DND-41 (cell line): ENCODE data around the gene VTI1A.
A peak's percentile ranks its signal among the peaks of the same experiment; 100 is the strongest.

Experiments
- ATAC-seq: fragments of 200-7000 bp; cut with Tn5 transposase; 3 replicates; pipeline ENCODE4 v1.9.1; 2021; ENCODE audit warnings: low read depth; ENCODE audit not compliant: insufficient read depth
- DNase-seq: peaks from one replicate; pipeline ENCODE4 v3.0.0-alpha.2; 2020
- H2AFZ ChIP-seq: 2 replicates; pipeline ENCODE4 v1.6.0; 2012; ENCODE audit warnings: low read depth, low read length
- H3K27ac ChIP-seq: 2 replicates; pipeline ENCODE4 v1.5.1; 2012; ENCODE audit warnings: low read length, inconsistent platforms
- H3K27me3 ChIP-seq: fragments of 200-600 bp; sonication (generic); 2 replicates; pipeline ENCODE4 v1.6.0; 2012; ENCODE audit warnings: low read length, mild to moderate bottlenecking, inconsistent platforms; ENCODE audit not compliant: insufficient read depth, poor library complexity
- H3K36me3 ChIP-seq: 2 replicates; pipeline ENCODE4 v1.5.1; 2012; ENCODE audit warnings: low read length, inconsistent platforms; ENCODE audit not compliant: insufficient read depth
- H3K4me1 ChIP-seq: 2 replicates; pipeline ENCODE4 v1.5.1; 2012; ENCODE audit warnings: mild to moderate bottlenecking, low read length; ENCODE audit not compliant: insufficient read depth
- H3K4me2 ChIP-seq: 2 replicates; pipeline ENCODE4 v1.6.0; 2012; ENCODE audit warnings: mild to moderate bottlenecking, moderate library complexity, low read length, inconsistent platforms; ENCODE audit not compliant: insufficient read depth
- H3K4me3 ChIP-seq, 2 experiments: fragments of 200-600 bp in 1 of 2; shearing (Covaris generic) in 1 of 2; 2 replicates each; pipeline ENCODE4 v1.5.1; 2012 to 2016; ENCODE audit warnings: inconsistent platforms in 2 of 2, low read length in 2 of 2, mild to moderate bottlenecking in 2 of 2, low read depth in 1 of 2, moderate library complexity in 1 of 2
- H3K79me2 ChIP-seq: 2 replicates; pipeline ENCODE4 v1.6.0; 2012; ENCODE audit warnings: low read length, inconsistent platforms; ENCODE audit not compliant: insufficient read depth
- H3K9ac ChIP-seq: 2 replicates; pipeline ENCODE4 v1.6.0; 2012; ENCODE audit warnings: low read depth, mild to moderate bottlenecking, inconsistent platforms, low read length, moderate library complexity
- H3K9me3 ChIP-seq: 2 replicates; pipeline ENCODE4 v1.5.1; 2012; ENCODE audit warnings: low read length, moderate library complexity, mild to moderate bottlenecking, inconsistent platforms; ENCODE audit not compliant: insufficient read depth, severe bottlenecking
- H4K20me1 ChIP-seq: 2 replicates; pipeline ENCODE4 v1.6.0; 2012; ENCODE audit warnings: low read length; ENCODE audit not compliant: insufficient read depth
- EZH2 ChIP-seq: IDR thresholded peaks from 3 replicates; pipeline ENCODE4 v1.6.1; 2012; ENCODE audit warnings: borderline replicate concordance, low read depth, mild to moderate bottlenecking, moderate library complexity, low read length, inconsistent platforms; ENCODE audit not compliant: severe bottlenecking
- TF ChIP-seq, protein P1 (sequence below): IDR thresholded peaks from 2 replicates; pipeline ENCODE4 v1.5.1; 2012; ENCODE audit warnings: borderline replicate concordance, low read length, moderate library complexity, mild to moderate bottlenecking; ENCODE audit not compliant: poor library complexity, severe bottlenecking; ENCODE audit errors: extremely low read depth

VTI1A gene

DNA sequence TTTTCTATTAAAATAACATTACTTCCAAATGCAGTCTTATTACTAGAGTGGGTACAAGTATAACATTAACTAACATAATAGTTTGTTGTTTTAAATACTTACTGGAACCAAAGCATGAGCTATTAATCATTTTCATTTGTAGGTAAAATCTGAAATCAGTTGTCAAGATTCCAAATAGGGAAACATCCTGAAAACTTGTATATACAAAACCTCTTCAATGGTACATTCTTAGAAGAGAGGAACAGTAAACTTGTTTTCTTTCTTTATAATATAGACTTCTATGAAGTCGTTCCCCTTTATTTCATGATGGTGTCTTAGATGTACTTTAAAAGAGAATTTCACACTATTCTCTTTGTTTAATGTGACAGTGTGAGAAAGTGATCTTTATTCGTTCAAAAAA, 85.9 kb downstream of the VTI1A start:
- Histone ChIP-seq H3K9me3 (no peaks in the 10 kb centered on the region), H3K36me3 (no peaks in the 10 kb centered on the region; the same call in 1 of the 2 replicates), H4K20me1 (no peaks in the 10 kb centered on the region; the same call in 1 of the 2 replicates), H2AFZ (no peak overlapping the region), H3K4me2 (no peak overlapping the region), H3K9ac (no peak overlapping the region), H3K4me3 (no peak overlapping the region), H3K27ac (no peak overlapping the region), H3K79me2 (no peaks in the 10 kb centered on the region), H3K27me3 (no peaks in the 10 kb centered on the region), H3K4me1 (peaks cover 18% of the 10 kb centered on the region)
- no peak for TF ChIP-seq EZH2
- TF ChIP-seq, protein P1, sequence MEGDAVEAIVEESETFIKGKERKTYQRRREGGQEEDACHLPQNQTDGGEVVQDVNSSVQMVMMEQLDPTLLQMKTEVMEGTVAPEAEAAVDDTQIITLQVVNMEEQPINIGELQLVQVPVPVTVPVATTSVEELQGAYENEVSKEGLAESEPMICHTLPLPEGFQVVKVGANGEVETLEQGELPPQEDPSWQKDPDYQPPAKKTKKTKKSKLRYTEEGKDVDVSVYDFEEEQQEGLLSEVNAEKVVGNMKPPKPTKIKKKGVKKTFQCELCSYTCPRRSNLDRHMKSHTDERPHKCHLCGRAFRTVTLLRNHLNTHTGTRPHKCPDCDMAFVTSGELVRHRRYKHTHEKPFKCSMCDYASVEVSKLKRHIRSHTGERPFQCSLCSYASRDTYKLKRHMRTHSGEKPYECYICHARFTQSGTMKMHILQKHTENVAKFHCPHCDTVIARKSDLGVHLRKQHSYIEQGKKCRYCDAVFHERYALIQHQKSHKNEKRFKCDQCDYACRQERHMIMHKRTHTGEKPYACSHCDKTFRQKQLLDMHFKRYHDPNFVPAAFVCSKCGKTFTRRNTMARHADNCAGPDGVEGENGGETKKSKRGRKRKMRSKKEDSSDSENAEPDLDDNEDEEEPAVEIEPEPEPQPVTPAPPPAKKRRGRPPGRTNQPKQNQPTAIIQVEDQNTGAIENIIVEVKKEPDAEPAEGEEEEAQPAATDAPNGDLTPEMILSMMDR = no peak
- ATAC-seq (no peak), DNase-seq (no peak)

- no peaks in the 10 kb centered on the region for H3K9me3 ChIP-seq
- H3K27me3 ChIP-seq = no peaks in the 10 kb centered on the region
- H3K27ac ChIP-seq = no peak overlapping the region
- ATAC-seq (no peak), DNase-seq (no peak)
- peaks cover 18% of the 10 kb centered on the region for H3K4me1 ChIP-seq
- TF ChIP-seq EZH2 = no peak
- TF ChIP-seq, protein P1 = no peak
- no peak overlapping the region for H2AFZ ChIP-seq
- no peak overlapping the region for H3K4me2 ChIP-seq
- H3K36me3 ChIP-seq = peaks cover 5% of the 10 kb centered on the region; the same call in 1 of the 2 replicates
- H3K79me2 ChIP-seq = no peaks in the 10 kb centered on the region
- no peaks in the 10 kb centered on the region; the same call in 1 of the 2 replicates for H4K20me1 ChIP-seq
- no peak overlapping the region for H3K9ac ChIP-seq
- H3K4me3 ChIP-seq = no peak overlapping the region
Observed at GRCh38 chr10:112533916-112534315, 86.9 kb downstream of the VTI1A start.

- H3K4me1 ChIP-seq = peaks cover 18% of the 10 kb centered on the region
- H4K20me1 ChIP-seq = no peaks in the 10 kb centered on the region; the same call in 1 of the 2 replicates
- no peak overlapping the region for H3K27ac ChIP-seq
- no peaks in the 10 kb centered on the region for H3K27me3 ChIP-seq
- no peak overlapping the region for H3K9ac ChIP-seq
- no peak overlapping the region for H3K4me3 ChIP-seq
- no peak overlapping the region for H2AFZ ChIP-seq
- DNase-seq (peak; percentile 10), ATAC-seq (peak; percentile 81)
- H3K4me2 ChIP-seq = no peak overlapping the region
- H3K36me3 ChIP-seq = peaks cover 12% of the 10 kb centered on the region; the same call in 1 of the 2 replicates
- TF ChIP-seq EZH2 = no peak
- TF ChIP-seq, protein P1 = no peak
- H3K79me2 ChIP-seq = no peaks in the 10 kb centered on the region
- no peaks in the 10 kb centered on the region for H3K9me3 ChIP-seq
Observed at GRCh38 chr10:112535531-112535951, 88.5 kb downstream of the VTI1A start.
